ENCODE data around the gene EIF4H.

- TF ChIP-seq CTCF (IDR thresholded peaks at IDR 0.05): no peak
- no peak for TF ChIP-seq EP300 (IDR thresholded peaks at IDR 0.05)
- no peak for TF ChIP-seq POLR2A (IDR thresholded peaks at IDR 0.05)
Observed at GRCh38 chr7:74182453-74183090, 8.4 kb downstream of the EIF4H start.
